OCI-LY7 (cell line): ENCODE results near the gene AVPR2. TPM values are rescaled to one million over a fixed set of nuclear protein-coding genes. Genes with fewer than 3 reads are reported as not detected.

Experiments used
- BruUV-seq: library from RNA; stranded (reverse); fragments of 400-500 nt; replicated peaks from 2 replicates; lab custom pipeline; 2021; lab: Mats Ljungman, UMichigan
- CTCF ChIA-PET: fragments of 300-600 bp; sonication (Branson Sonifier 250); formaldehyde crosslinking; loops from one replicate; lab custom pipeline; 2022; ENCODE audit warnings: antibody characterized with exemption; ENCODE audit not compliant: unreplicated experiment; lab: Charles Lee
- POLR2A ChIA-PET: fragments of 300-600 bp; sonication (Branson Sonifier 250); formaldehyde crosslinking; loops from one replicate; lab custom pipeline; 2022; ENCODE audit warnings: antibody characterized with exemption; lab: Charles Lee
- DNase-seq: peaks from one replicate; pipeline ENCODE4 v3.0.0-alpha.2; 2015; ENCODE audit warnings: low spot score
- H2AFZ ChIP-seq: fragments of 200-600 bp; sonication (generic), shearing (Covaris generic); 2 replicates; pipeline ENCODE4 v1.6.1; 2014; ENCODE audit warnings: mild to moderate bottlenecking, antibody characterized with exemption, low read length, moderate library complexity
- H3K27ac ChIP-seq: fragments of 200-600 bp; sonication (generic); 2 replicates; pipeline ENCODE4 v1.5.1; 2014; ENCODE audit warnings: mixed run types, low read depth, mild to moderate bottlenecking, moderate library complexity, low read length, inconsistent platforms; ENCODE audit not compliant: poor library complexity, severe bottlenecking
- H3K36me3 ChIP-seq: fragments of 200-600 bp; sonication (generic); 2 replicates; pipeline ENCODE4 v1.6.1; 2014; ENCODE audit warnings: mild to moderate bottlenecking, antibody characterized with exemption, low read length, moderate library complexity, mixed read lengths; ENCODE audit not compliant: insufficient read depth
- H3K4me1 ChIP-seq: fragments of 200-600 bp; sonication (generic); 2 replicates; pipeline ENCODE4 v1.5.1; 2014; ENCODE audit warnings: mild to moderate bottlenecking, low read length; ENCODE audit not compliant: insufficient read depth, poor library complexity, severe bottlenecking
- H3K4me2 ChIP-seq: fragments of 200-600 bp; sonication (generic); 2 replicates; pipeline ENCODE4 v1.6.1; 2014; ENCODE audit warnings: mild to moderate bottlenecking, low read length
- H3K4me3 ChIP-seq: fragments of 200-600 bp; sonication (generic); 2 replicates; pipeline ENCODE4 v1.5.1; 2014; ENCODE audit warnings: mild to moderate bottlenecking, low read depth, low read length; ENCODE audit not compliant: poor library complexity, severe bottlenecking
- H3K79me2 ChIP-seq: fragments of 200-600 bp; sonication (generic); 2 replicates; pipeline ENCODE4 v1.6.1; 2016; ENCODE audit warnings: low read depth, mild to moderate bottlenecking, low read length, moderate library complexity, mixed read lengths; ENCODE audit not compliant: insufficient read depth
- H3K9me2 ChIP-seq: fragments of 200-600 bp; sonication (generic); 2 replicates; pipeline ENCODE4 v1.6.1; 2016; ENCODE audit warnings: mild to moderate bottlenecking, low read length, mixed read lengths; ENCODE audit not compliant: insufficient read depth
- H3K9me3 ChIP-seq: fragments of 200-600 bp; sonication (generic); 2 replicates; pipeline ENCODE4 v1.6.1; 2014; ENCODE audit warnings: mild to moderate bottlenecking, mixed run types, low read length, mixed read lengths
- H4K20me1 ChIP-seq: fragments of 200-600 bp; sonication (generic); 2 replicates; pipeline ENCODE4 v1.6.1; 2014; ENCODE audit warnings: mild to moderate bottlenecking, antibody characterized with exemption, low read length, moderate library complexity, mixed read lengths; ENCODE audit not compliant: insufficient read depth
- EZH2phosphoT487 ChIP-seq: fragments of 200-600 bp; sonication (generic); IDR thresholded peaks from 2 replicates; pipeline ENCODE4 v1.6.1; 2018; ENCODE audit warnings: low read depth, borderline replicate concordance, mild to moderate bottlenecking, mixed run types, antibody characterized with exemption, low read length, moderate library complexity, mixed read lengths
- intact Hi-C: fragments of 100-400 bp; cut with micrococcal nuclease; formaldehyde crosslinking; loops from one replicate; pipeline ENCODE4 v1.10.0; 2022; ENCODE audit not compliant: unreplicated experiment
- total RNA-seq, 2 experiments: library from RNA; depleted of rRNA in 1 of 2; stranded (reverse); fragments of >200 nt in 1 of 2; shearing (Covaris generic) in 1 of 2; gene quantifications; 2 replicates each; pipeline ENCODE4 v1.2.3, GENCODE V29; 2014 to 2022
- TF ChIP-seq, protein P1 (sequence below): fragments of 200-600 bp; sonication (generic); conservative IDR thresholded peaks from 2 replicates; pipeline ENCODE4 v1.5.1; 2014; ENCODE audit warnings: mild to moderate bottlenecking, antibody characterized with exemption, low read length, moderate library complexity, mixed read lengths

The AVPR2 gene
- total RNA-seq, 2 experiments from 2014 or later = 0.09 TPM; not detected in 1

DNA sequence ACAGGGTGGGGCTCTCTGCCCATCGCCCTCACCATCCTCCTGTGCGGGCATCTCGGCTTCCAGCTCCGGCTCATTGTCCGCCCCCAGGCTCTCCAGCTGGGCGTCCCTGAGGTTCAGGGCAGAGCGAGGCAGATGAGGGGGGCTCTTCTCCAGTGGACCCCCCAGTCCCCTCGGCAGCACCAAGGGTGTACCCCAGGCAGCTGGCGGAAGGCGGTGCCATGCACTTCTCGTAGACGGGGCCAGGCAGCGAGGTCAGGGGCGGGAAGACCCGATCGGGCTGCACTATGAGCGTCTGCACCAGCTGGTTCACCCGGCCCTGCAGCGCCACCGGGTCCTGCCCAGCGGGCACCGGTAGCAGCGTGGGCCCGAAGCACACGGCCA lies 5.5 kb downstream of the AVPR2 start:
- Histone ChIP-seq H3K36me3 (peaks cover 15% of the 10 kb centered on the region), H3K79me2 (no peaks in the 10 kb centered on the region), H3K9me2 (no peaks in the 10 kb centered on the region), H3K4me3 (no peak overlapping the region), H3K4me2 (no peak overlapping the region), H3K27ac (no peak overlapping the region), H4K20me1 (no peaks in the 10 kb centered on the region), H3K9me3 (no peaks in the 10 kb centered on the region), H2AFZ (no peak overlapping the region), H3K4me1 (no peaks in the 10 kb centered on the region)
- POLR2A ChIA-PET = no interaction called here
- no TSS peak for BruUV-seq
- intact Hi-C loops = no loop called here
- CTCF ChIA-PET = no interaction called here
- TF ChIP-seq EZH2phosphoT487 = no peak
- TF ChIP-seq, protein P1, sequence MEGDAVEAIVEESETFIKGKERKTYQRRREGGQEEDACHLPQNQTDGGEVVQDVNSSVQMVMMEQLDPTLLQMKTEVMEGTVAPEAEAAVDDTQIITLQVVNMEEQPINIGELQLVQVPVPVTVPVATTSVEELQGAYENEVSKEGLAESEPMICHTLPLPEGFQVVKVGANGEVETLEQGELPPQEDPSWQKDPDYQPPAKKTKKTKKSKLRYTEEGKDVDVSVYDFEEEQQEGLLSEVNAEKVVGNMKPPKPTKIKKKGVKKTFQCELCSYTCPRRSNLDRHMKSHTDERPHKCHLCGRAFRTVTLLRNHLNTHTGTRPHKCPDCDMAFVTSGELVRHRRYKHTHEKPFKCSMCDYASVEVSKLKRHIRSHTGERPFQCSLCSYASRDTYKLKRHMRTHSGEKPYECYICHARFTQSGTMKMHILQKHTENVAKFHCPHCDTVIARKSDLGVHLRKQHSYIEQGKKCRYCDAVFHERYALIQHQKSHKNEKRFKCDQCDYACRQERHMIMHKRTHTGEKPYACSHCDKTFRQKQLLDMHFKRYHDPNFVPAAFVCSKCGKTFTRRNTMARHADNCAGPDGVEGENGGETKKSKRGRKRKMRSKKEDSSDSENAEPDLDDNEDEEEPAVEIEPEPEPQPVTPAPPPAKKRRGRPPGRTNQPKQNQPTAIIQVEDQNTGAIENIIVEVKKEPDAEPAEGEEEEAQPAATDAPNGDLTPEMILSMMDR = no peak
- DNase-seq = no peak

DNA sequence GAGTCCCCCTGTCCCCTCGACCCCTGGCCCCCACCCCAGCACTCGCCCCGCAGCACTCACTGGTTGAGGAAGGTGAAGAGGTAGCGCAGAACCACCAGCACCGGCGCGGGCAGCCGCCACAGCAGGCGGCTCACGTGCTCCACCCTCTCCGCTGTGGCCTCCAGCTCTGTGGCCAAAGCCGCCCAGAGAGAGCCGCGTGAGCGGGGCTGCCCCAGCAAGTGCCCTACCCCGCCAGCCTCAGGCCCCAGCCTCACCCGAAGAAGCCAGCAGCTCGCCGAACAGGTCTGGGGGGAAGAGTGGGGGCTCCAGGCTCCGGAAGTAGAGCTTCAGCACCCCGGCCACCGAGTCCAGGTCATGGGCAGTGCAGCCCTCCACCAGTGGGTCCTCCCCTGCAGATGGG lies 6.0 kb downstream of the AVPR2 start:
- no peak overlapping the region for H3K27ac ChIP-seq
- no peaks in the 10 kb centered on the region for H3K9me2 ChIP-seq
- CTCF ChIA-PET = no interaction called here
- H3K36me3 ChIP-seq = peaks cover 15% of the 10 kb centered on the region
- H3K4me3 ChIP-seq = no peak overlapping the region
- no peak overlapping the region for H2AFZ ChIP-seq
- H4K20me1 ChIP-seq = no peaks in the 10 kb centered on the region
- POLR2A ChIA-PET = interaction anchor here (0.9 kb wide), 1 partner anchor 144 kb away, joined by 4 read pairs; no protein-coding TSS in a partner anchor
- no peaks in the 10 kb centered on the region for H3K9me3 ChIP-seq
- TF ChIP-seq EZH2phosphoT487 = no peak
- TF ChIP-seq, protein P1 = no peak
- intact Hi-C loops = no loop called here
- BruUV-seq = no TSS peak
- no peaks in the 10 kb centered on the region for H3K4me1 ChIP-seq
- no peak overlapping the region for H3K4me2 ChIP-seq
- no peak for DNase-seq
- no peaks in the 10 kb centered on the region for H3K79me2 ChIP-seq

DNA sequence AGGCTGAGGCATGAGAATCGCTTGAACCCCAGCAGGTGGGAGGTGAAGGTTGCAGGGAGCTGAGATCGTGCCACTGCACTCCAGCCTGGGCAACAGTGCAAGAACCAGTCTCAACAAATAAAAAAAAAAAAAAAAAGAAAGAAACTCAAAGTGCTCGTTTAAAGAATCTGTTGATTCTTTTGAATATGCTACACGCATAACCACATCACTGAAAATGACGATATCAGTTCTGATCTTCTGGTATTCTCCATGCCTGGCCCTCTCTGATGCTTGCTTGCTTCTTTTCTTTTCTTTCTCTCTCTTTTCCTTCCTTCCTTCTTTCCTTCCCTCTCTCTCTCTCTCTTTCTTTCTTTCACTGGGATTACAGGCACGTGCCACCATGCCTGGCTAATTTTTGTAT lies 7.3 kb downstream of the AVPR2 start:
- Histone ChIP-seq H3K27ac (no peak overlapping the region), H3K79me2 (no peaks in the 10 kb centered on the region), H3K4me1 (no peaks in the 10 kb centered on the region), H3K36me3 (peaks cover 15% of the 10 kb centered on the region), H3K9me3 (no peaks in the 10 kb centered on the region), H4K20me1 (no peaks in the 10 kb centered on the region), H3K4me3 (no peak overlapping the region), H2AFZ (no peak overlapping the region), H3K4me2 (no peak overlapping the region), H3K9me2 (no peaks in the 10 kb centered on the region)
- intact Hi-C loops = no loop called here
- no TSS peak for BruUV-seq
- TF ChIP-seq EZH2phosphoT487 = no peak
- TF ChIP-seq, protein P1 = no peak
- POLR2A ChIA-PET = interaction anchor here (0.9 kb wide), 1 partner anchor 11 kb away, joined by 3 read pairs; no protein-coding TSS in a partner anchor
- no peak for DNase-seq
- CTCF ChIA-PET = no interaction called here
